ENCODE results near the gene POM121C. TPM values are rescaled to one million over a fixed set of nuclear protein-coding genes. Genes with fewer than 3 reads are reported as not detected.
"Not testable (repeated sequence)": the region's sequence is repeated elsewhere in the genome, so short reads cannot be mapped to it uniquely, and the experiment has no call there.

The POM121C gene
- total RNA-seq, 2 experiments from 2014 or later = 19.9 to 101 TPM

GRCh38 chr7:75419210-75419609, 66.9 kb downstream of the POM121C start:
- H3K4me3 ChIP-seq (ENCODE audit: low read depth, low read length, poor library complexity, severe bottlenecking); H3K79me2 ChIP-seq (ENCODE audit: insufficient read depth, low read depth, low read length); H3K9me2 ChIP-seq (ENCODE audit: insufficient read depth, low read length); H3K9me3 ChIP-seq (ENCODE audit: low read length); DNase-seq (ENCODE audit: low spot score); H3K4me2 ChIP-seq (ENCODE audit: low read length); H2AFZ ChIP-seq (ENCODE audit: low read length); BruUV-seq (replicated peaks); POLR2A ChIA-PET; H4K20me1 ChIP-seq (ENCODE audit: insufficient read depth, low read length); H3K27ac ChIP-seq (ENCODE audit: low read depth, low read length, poor library complexity, severe bottlenecking); H3K4me1 ChIP-seq (ENCODE audit: insufficient read depth, low read length, poor library complexity, severe bottlenecking); CTCF ChIA-PET (ENCODE audit: unreplicated experiment); intact Hi-C loops (cut with micrococcal nuclease; ENCODE audit: unreplicated experiment): not testable (repeated sequence)
- peaks cover 19% of the 10 kb centered on the region for H3K36me3 ChIP-seq (ENCODE audit: insufficient read depth, low read length)

- H4K20me1 ChIP-seq (ENCODE audit: insufficient read depth, low read length); H3K4me3 ChIP-seq (ENCODE audit: low read depth, low read length, poor library complexity, severe bottlenecking); H3K79me2 ChIP-seq (ENCODE audit: insufficient read depth, low read depth, low read length); DNase-seq (ENCODE audit: low spot score); H3K9me3 ChIP-seq (ENCODE audit: low read length); CTCF ChIA-PET (ENCODE audit: unreplicated experiment); intact Hi-C loops (cut with micrococcal nuclease; ENCODE audit: unreplicated experiment); POLR2A ChIA-PET; H3K27ac ChIP-seq (ENCODE audit: low read depth, low read length, poor library complexity, severe bottlenecking); H3K9me2 ChIP-seq (ENCODE audit: insufficient read depth, low read length); H3K4me1 ChIP-seq (ENCODE audit: insufficient read depth, low read length, poor library complexity, severe bottlenecking); H3K4me2 ChIP-seq (ENCODE audit: low read length); BruUV-seq (replicated peaks); H2AFZ ChIP-seq (ENCODE audit: low read length): not testable (repeated sequence)
- peaks cover 18% of the 10 kb centered on the region for H3K36me3 ChIP-seq (ENCODE audit: insufficient read depth, low read length)
These were observed 67.7 kb downstream of the POM121C start for GRCh38 chr7:75418292-75418858.

DNA sequence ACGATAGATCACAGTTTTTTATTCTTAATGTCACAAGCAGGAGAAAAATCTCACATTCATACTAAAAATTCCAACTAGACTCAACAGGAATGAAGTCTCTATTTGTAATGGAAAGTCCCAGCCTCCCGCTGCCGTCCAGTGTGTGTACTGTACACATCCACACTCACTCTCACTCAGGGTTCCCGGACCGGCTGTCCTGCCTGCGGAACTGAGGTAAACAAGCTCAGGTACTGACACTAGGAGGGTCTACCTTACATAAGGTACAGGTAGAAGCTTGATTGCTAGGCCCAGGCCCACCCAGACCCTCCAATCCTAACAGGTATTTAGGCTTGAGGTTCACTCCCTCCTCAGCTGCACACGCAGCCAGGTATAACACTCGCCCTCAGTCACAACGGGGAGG, 69.3 kb downstream of the POM121C start:
- CTCF ChIA-PET (ENCODE audit: unreplicated experiment); DNase-seq (ENCODE audit: low spot score); H4K20me1 ChIP-seq (ENCODE audit: insufficient read depth, low read length); BruUV-seq (replicated peaks); POLR2A ChIA-PET; H3K27ac ChIP-seq (ENCODE audit: low read depth, low read length, poor library complexity, severe bottlenecking); H2AFZ ChIP-seq (ENCODE audit: low read length); H3K4me2 ChIP-seq (ENCODE audit: low read length); H3K79me2 ChIP-seq (ENCODE audit: insufficient read depth, low read depth, low read length); H3K9me2 ChIP-seq (ENCODE audit: insufficient read depth, low read length); H3K4me3 ChIP-seq (ENCODE audit: low read depth, low read length, poor library complexity, severe bottlenecking); H3K4me1 ChIP-seq (ENCODE audit: insufficient read depth, low read length, poor library complexity, severe bottlenecking); intact Hi-C loops (cut with micrococcal nuclease; ENCODE audit: unreplicated experiment); H3K9me3 ChIP-seq (ENCODE audit: low read length): not testable (repeated sequence)
- peaks cover 15% of the 10 kb centered on the region for H3K36me3 ChIP-seq (ENCODE audit: insufficient read depth, low read length)

DNA sequence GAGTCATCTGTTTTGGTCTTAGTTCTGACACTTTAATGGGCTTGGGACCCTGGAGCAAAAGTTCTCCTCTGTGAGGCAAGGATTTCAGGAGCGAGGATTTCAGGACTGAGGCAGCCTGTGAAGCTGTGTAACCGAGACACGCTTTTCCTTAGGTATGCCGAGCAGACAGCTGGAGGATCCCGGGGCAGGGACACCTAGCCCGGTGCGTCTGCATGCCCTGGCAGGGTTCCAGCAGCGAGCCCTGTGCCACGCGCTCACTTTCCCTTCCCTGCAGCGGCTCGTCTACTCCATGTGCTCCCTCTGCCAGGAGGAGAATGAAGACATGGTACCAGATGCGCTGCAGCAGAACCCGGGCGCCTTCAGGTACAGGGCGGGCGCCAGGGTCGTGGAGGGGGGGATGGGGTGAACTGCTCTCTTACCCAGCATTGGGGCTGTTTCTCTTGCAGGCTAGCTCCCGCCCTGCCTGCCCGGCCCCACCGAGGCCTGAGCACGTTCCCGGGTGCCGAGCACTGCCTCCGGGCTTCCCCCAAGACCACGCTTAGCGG, 70.2 kb downstream of the POM121C start:
- H3K9me2 ChIP-seq (ENCODE audit: insufficient read depth, low read length); H3K79me2 ChIP-seq (ENCODE audit: insufficient read depth, low read depth, low read length); H3K4me2 ChIP-seq (ENCODE audit: low read length); H2AFZ ChIP-seq (ENCODE audit: low read length); H3K27ac ChIP-seq (ENCODE audit: low read depth, low read length, poor library complexity, severe bottlenecking); BruUV-seq (replicated peaks); H3K36me3 ChIP-seq (ENCODE audit: insufficient read depth, low read length); H3K4me3 ChIP-seq (ENCODE audit: low read depth, low read length, poor library complexity, severe bottlenecking); H4K20me1 ChIP-seq (ENCODE audit: insufficient read depth, low read length); intact Hi-C loops (cut with micrococcal nuclease; ENCODE audit: unreplicated experiment); H3K9me3 ChIP-seq (ENCODE audit: low read length); H3K4me1 ChIP-seq (ENCODE audit: insufficient read depth, low read length, poor library complexity, severe bottlenecking); POLR2A ChIA-PET; CTCF ChIA-PET (ENCODE audit: unreplicated experiment); DNase-seq (ENCODE audit: low spot score): not testable (repeated sequence)

- CTCF ChIA-PET (ENCODE audit: unreplicated experiment); H3K4me3 ChIP-seq (ENCODE audit: low read depth, low read length, poor library complexity, severe bottlenecking); H3K4me1 ChIP-seq (ENCODE audit: insufficient read depth, low read length, poor library complexity, severe bottlenecking); DNase-seq (ENCODE audit: low spot score); H2AFZ ChIP-seq (ENCODE audit: low read length); H3K9me2 ChIP-seq (ENCODE audit: insufficient read depth, low read length); H3K27ac ChIP-seq (ENCODE audit: low read depth, low read length, poor library complexity, severe bottlenecking); H4K20me1 ChIP-seq (ENCODE audit: insufficient read depth, low read length); H3K79me2 ChIP-seq (ENCODE audit: insufficient read depth, low read depth, low read length); H3K36me3 ChIP-seq (ENCODE audit: insufficient read depth, low read length); H3K9me3 ChIP-seq (ENCODE audit: low read length); intact Hi-C loops (cut with micrococcal nuclease; ENCODE audit: unreplicated experiment); H3K4me2 ChIP-seq (ENCODE audit: low read length); BruUV-seq (replicated peaks); POLR2A ChIA-PET: not testable (repeated sequence)
These were observed 70.7 kb downstream of the POM121C start for GRCh38 chr7:75415428-75415817.

GRCh38 chr7:75414708-75415427, 71.2 kb downstream of the POM121C start:
- DNase-seq (ENCODE audit: low spot score); H2AFZ ChIP-seq (ENCODE audit: low read length); intact Hi-C loops (cut with micrococcal nuclease; ENCODE audit: unreplicated experiment); H4K20me1 ChIP-seq (ENCODE audit: insufficient read depth, low read length); H3K27ac ChIP-seq (ENCODE audit: low read depth, low read length, poor library complexity, severe bottlenecking); POLR2A ChIA-PET; H3K36me3 ChIP-seq (ENCODE audit: insufficient read depth, low read length); H3K4me3 ChIP-seq (ENCODE audit: low read depth, low read length, poor library complexity, severe bottlenecking); BruUV-seq (replicated peaks); H3K79me2 ChIP-seq (ENCODE audit: insufficient read depth, low read depth, low read length); H3K9me3 ChIP-seq (ENCODE audit: low read length); H3K4me1 ChIP-seq (ENCODE audit: insufficient read depth, low read length, poor library complexity, severe bottlenecking); CTCF ChIA-PET (ENCODE audit: unreplicated experiment); H3K4me2 ChIP-seq (ENCODE audit: low read length); H3K9me2 ChIP-seq (ENCODE audit: insufficient read depth, low read length): not testable (repeated sequence)

Measured in OCI-LY7 (cell line).